Adipocyte (in vitro differentiated cells): ENCODE data around the gene SKA3.
A peak's percentile ranks its signal among the peaks of the same experiment; 100 is the strongest.
"Not testable (repeated sequence)": the region's sequence is repeated elsewhere in the genome, so short reads cannot be mapped to it uniquely, and the experiment has no call there.

ENCODE experiments used
- DNase-seq: peaks from one replicate; pipeline ENCODE4 v3.0.0-alpha.2; 2015; ENCODE audit warnings: low read depth
- H3K27me3 ChIP-seq: replicated peaks from 2 replicates; pipeline ENCODE4 v1.7.0; 2013; ENCODE audit warnings: mild to moderate bottlenecking, low read length, moderate library complexity; ENCODE audit not compliant: control insufficient read depth, insufficient read depth
- H3K36me3 ChIP-seq: 2 replicates; pipeline ENCODE4 v1.7.0; 2013; ENCODE audit warnings: low read length, mild to moderate bottlenecking, moderate library complexity; ENCODE audit not compliant: control insufficient read depth, insufficient read depth, severe bottlenecking
- H3K4me1 ChIP-seq: 2 replicates; pipeline ENCODE4 v1.7.0; 2013; ENCODE audit warnings: mild to moderate bottlenecking, low read length, moderate library complexity; ENCODE audit not compliant: control insufficient read depth, insufficient read depth
- H3K4me3 ChIP-seq: 2 replicates; pipeline ENCODE4 v1.7.0; 2013; ENCODE audit warnings: mild to moderate bottlenecking, low read length, moderate library complexity
- H3K9ac ChIP-seq: 2 replicates; pipeline ENCODE4 v1.7.0; 2013; ENCODE audit warnings: mild to moderate bottlenecking, low read length, moderate library complexity
- H3K9me3 ChIP-seq: 2 replicates; pipeline ENCODE4 v1.7.0; 2013; ENCODE audit warnings: mild to moderate bottlenecking, low read length, moderate library complexity; ENCODE audit not compliant: control insufficient read depth

The SKA3 gene

DNA sequence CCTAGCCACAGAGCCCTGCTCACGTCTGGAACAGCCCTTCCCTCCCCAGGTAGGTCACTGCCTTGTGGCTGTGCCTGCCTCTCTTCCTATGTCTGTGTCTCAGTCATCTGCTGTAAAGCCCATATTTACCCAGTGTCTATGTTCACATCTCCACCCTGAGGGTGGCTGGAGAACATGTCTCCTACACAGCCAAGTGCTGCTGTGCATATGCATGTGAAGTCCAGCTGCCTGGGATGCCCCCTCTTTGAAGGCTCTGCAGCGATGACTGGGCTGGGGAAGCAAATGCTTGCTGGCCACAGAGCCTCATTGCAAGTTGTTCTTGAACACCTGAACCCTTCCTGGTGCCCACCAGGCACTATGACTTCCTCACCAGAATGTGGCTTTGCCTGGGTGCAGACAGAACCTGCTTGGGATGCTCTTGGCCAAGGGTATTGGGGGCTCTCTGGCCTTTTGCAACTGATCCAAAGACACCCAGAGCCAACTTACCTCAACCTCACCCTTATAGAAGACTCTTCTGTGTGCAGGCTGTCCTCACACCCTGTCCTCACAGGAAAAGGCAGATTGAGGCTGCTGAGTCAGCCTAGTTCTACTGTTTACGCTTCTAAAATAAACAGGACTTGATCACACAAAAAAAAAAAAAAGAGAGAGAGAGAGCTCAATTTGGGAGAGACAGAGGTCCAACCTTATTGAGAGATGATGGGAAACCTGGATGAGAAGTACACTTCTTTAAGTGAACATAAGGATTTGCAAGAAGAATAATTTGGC, 26.6 kb upstream of the SKA3 start:
- peaks cover 3% of the 10 kb centered on the region for H3K9me3 ChIP-seq
- DNase-seq: no peak
- peaks cover 4% of the 10 kb centered on the region for H3K27me3 ChIP-seq
- no peak overlapping the region for H3K9ac ChIP-seq
- H3K36me3 ChIP-seq: no peaks in the 10 kb centered on the region
- H3K4me3 ChIP-seq: no peak overlapping the region
- H3K4me1 ChIP-seq: no peaks in the 10 kb centered on the region

DNA sequence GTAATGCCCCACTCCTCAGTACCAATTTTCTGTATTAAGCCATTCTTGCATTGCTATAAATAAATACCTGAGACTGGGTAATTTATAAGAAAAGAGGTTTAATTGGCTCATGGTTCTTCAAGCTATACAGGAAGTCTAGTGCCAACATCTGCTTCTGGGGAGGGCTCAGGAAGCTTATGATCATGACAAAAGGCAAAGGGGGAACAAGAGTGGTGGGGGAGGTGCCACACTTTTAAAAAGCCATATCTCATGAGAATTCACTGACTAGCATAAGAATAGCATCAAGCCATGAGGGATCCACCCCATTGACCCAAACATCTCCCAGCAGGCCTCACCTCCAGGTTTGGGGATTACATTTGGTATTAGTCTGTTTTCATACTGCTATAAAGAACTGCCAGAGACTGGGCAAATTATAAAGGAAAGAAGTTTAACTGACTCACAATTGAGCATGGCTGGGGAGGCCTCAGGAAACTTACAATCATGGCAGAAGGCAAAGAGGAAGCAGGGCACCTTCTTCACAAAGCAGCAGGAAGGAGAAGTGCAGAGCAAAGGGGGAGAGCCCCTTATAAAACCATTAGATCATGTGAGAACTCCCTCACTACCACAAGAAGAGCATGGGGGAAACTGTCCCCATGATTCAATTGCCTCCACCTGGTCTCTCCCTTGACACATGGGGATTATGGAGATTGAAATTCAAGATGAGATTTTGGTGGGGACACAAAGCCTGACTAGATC, 25.3 kb upstream of the SKA3 start:
- H3K4me3 ChIP-seq, H3K36me3 ChIP-seq, H3K4me1 ChIP-seq, DNase-seq, H3K27me3 ChIP-seq, H3K9ac ChIP-seq, H3K9me3 ChIP-seq: not testable (repeated sequence)

DNA sequence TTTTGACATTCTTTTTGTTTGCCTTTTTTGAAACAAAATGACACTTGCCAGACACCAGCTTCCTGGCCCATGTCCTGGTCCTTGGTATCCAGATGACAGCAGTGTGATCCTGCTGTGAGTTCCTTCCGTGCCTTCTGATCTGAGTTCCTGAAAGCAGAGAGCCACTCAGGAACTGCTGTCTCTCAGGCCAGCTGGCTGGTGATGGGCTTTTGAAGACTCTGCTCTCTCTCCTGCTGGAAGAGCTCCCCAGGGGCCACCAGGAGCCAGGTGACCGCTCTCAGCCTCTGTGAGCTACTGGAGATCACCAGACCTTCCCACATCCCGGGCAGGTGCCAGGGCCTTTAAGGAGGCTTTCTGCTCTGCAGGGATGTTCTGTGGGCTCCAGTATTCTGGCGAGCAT, 22.0 kb upstream of the SKA3 start:
- H3K36me3 ChIP-seq, H3K9ac ChIP-seq, H3K4me3 ChIP-seq, H3K9me3 ChIP-seq, DNase-seq, H3K4me1 ChIP-seq, H3K27me3 ChIP-seq: not testable (repeated sequence)

DNA sequence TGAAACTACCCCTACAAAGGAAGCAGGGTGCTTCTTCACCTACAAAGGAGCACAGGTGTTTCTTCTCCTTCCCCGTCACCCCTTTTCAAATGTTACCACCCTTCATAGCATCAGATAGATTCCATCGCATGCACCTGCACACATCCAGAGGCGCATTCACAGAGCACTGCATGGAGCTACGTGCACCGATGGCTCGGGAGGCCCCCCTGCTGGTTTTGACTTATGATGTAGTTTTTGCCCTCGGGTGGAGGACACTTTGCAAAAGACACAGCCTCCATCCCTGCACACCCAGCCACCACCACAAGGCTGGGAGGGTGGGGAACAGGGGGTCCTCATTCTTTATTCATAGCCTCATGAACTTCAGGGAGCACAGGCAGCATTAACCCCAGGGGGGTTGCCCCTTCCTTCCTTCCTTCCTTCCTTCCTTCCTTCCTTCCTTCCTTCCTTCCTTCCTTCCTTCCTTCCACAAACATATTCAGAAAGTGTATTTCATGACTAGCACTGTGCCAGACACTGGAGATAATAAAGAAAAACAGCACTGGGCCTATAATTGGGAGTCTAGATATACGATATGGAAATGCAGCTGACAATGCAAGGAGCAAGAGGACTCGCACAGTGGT, 21.4 kb upstream of the SKA3 start:
- not testable (repeated sequence) for H3K27me3 ChIP-seq, H3K9me3 ChIP-seq, DNase-seq, H3K36me3 ChIP-seq, H3K9ac ChIP-seq, H3K4me1 ChIP-seq, H3K4me3 ChIP-seq

DNA sequence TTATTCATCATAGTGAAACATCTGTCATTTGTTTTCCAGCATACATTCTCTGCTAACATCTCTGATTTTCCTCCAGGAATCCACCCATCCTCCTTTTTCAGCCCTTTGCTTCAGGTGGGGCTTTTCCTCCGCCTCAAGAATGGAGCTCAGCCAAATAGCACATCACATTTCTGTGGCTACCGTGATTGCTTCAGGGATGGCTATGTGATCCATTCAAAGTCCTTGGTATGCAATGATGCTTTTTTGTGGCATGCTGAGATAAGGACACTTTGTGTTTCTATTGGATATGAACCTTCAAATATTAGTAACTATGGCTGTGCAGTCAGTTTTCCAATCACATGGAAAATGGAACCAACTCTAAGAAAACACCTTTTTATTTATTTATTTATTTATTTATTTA, 18.4 kb upstream of the SKA3 start:
- not testable (repeated sequence) for H3K9me3 ChIP-seq, H3K36me3 ChIP-seq, H3K9ac ChIP-seq, H3K27me3 ChIP-seq, H3K4me3 ChIP-seq, H3K4me1 ChIP-seq
- peak; percentile 3 for DNase-seq

DNA sequence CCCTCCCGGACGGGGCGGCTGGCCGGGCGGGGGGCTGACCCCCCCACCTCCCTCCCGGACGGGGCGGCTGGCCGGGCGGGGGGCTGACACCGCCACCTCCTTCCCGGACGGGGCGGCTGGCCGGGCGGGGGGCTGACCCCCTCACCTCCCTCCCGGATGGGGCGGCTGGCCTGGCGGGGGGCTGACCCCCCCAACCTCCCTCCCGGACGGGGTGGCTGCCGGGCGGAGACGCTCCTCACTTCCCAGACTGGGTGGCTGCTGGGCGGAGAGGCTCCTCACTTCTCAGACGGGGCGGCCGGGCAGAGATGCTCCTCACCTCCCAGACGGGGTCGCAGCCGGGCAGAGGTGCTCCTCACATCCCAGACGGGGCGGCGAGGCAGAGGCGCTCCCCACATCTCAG, 10.1 kb upstream of the SKA3 start:
- DNase-seq, H3K9me3 ChIP-seq, H3K4me3 ChIP-seq, H3K27me3 ChIP-seq, H3K4me1 ChIP-seq, H3K9ac ChIP-seq, H3K36me3 ChIP-seq: not testable (repeated sequence)

DNA sequence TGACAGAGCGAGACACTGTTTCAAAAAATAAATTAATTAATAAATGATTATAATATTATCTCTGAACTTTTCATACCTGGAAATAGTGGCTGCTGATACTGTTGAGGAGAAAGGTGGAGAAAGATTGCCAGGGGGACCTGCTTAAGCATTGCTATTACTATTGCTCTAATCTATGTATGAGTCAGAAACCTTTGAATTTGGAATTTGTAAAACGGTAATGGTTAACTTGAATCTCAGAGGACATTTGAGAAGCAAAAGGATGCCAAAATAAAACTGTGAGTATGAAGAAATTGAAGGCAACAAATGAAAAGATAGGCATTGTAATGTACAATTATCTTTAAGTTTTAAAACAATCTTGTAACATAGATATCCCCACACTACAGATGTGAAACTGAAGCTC, 5.3 kb upstream of the SKA3 start:
- Histone ChIP-seq H3K4me3 (no peak overlapping the region), H3K4me1 (peaks cover 10% of the 10 kb centered on the region), H3K27me3 (no peaks in the 10 kb centered on the region), H3K9ac (no peak overlapping the region), H3K36me3 (no peaks in the 10 kb centered on the region), H3K9me3 (no peaks in the 10 kb centered on the region)
- no peak for DNase-seq

DNA sequence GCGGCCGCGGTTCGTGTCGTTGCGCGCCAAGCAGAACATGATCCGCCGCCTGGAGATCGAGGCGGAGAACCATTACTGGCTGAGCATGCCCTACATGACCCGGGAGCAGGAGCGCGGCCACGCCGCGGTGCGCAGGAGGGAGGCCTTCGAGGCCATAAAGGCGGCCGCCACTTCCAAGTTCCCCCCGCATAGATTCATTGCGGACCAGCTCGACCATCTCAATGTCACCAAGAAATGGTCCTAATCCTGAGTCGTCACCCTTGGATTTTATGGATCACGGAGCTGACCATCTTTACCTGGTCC, 581 bp upstream of the SKA3 start:
- Histone ChIP-seq H3K9ac (peak overlapping the region; percentile 90), H3K27me3 (no peaks in the 10 kb centered on the region), H3K36me3 (no peaks in the 10 kb centered on the region), H3K4me1 (peaks cover 10% of the 10 kb centered on the region), H3K4me3 (peak overlapping the region; percentile 85), H3K9me3 (no peaks in the 10 kb centered on the region)
- no peak for DNase-seq

DNA sequence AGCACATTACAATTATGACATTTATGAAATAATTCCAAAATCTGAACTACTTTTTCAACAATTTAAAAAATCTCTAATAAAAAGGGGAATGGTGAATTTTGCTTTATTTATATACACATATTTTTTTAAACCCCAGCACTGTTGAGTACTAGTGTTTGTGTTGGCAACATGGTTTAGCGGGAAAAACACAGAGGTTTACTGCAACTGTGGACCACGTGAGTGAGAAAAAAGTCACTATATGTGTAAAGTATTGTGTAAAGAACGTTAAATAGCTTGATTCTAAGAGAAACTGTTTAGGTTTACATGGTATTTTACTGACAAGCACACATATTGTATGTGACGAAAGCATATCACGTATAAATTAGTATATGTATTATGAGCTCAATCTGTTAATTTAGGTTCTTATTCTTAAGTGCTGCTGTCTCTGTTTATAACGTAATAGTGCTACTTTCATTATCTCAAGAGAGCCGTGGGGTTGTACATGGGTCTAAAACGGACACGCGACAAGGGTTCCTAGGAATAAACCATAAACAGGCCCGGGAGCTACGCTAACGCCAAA, 617 bp downstream of the SKA3 start:
- Histone ChIP-seq H3K4me1 (peaks cover 13% of the 10 kb centered on the region), H3K36me3 (no peaks in the 10 kb centered on the region), H3K9me3 (no peaks in the 10 kb centered on the region), H3K4me3 (peak overlapping the region; percentile 85), H3K9ac (peak overlapping the region; percentile 90), H3K27me3 (no peaks in the 10 kb centered on the region)
- no peak for DNase-seq

DNA sequence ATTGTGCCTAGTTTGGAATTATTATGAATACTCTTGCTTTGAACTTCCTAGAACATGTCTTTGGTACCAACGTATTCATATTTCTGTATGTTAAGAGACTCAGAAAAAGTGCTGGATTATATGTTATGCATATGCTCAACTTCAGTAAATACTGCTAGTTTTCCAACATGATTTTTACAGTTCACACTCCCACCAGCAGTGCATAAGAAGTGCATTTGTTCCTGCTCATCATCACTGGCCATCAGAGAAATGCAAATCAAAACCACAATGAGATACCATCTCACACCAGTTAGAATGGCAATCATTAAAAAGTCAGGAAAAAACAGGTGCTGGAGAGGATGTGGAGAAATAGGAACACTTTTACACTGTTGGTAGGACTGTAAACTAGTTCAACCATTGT, 2.6 kb downstream of the SKA3 start:
- peaks cover 27% of the 10 kb centered on the region for H3K4me1 ChIP-seq
- not testable (repeated sequence) for DNase-seq, H3K9ac ChIP-seq, H3K4me3 ChIP-seq, H3K36me3 ChIP-seq, H3K9me3 ChIP-seq, H3K27me3 ChIP-seq

DNA sequence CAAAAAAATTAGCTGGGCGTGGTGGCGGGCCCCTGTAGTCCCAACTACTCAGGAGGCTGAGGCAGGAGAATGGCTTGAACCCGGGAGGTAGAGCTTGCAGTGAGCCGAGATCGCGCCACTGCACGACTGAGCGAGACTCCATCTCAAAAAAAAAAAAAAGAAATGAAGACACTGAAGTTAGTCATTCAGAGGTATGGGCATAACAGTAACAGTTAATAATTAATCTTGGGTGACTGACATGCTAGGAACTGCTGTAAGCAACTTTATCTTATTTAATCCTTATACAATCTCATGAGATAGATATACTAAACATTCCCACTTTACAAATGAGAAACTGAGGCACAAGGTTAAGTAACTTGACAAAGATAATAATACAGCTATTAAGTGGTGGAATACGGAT, 4.9 kb downstream of the SKA3 start:
- no peaks in the 10 kb centered on the region for H3K36me3 ChIP-seq
- no peak for DNase-seq
- H3K9ac ChIP-seq: no peak overlapping the region
- H3K4me1 ChIP-seq: peaks cover 21% of the 10 kb centered on the region
- no peaks in the 10 kb centered on the region for H3K9me3 ChIP-seq
- H3K4me3 ChIP-seq: no peak overlapping the region
- H3K27me3 ChIP-seq: no peaks in the 10 kb centered on the region
